ENCODE measurements around the gene VRK3.

- no peak for TF ChIP-seq CTCF (IDR thresholded peaks at IDR 0.05)
- TF ChIP-seq POLR2A (IDR thresholded peaks at IDR 0.05), result no peak
- TF ChIP-seq EP300 (IDR thresholded peaks at IDR 0.05), result no peak
Measured at GRCh38 chr19:49930483-49931011, 94.6 kb downstream of the VRK3 start.

Data from ovary (tissue), 3 donors.